ENCODE data around the gene HTR2B. TPM values are rescaled to one million over a fixed set of nuclear protein-coding genes. Genes with fewer than 3 reads are reported as not detected.
"Not testable (repeated sequence)": the region's sequence is repeated elsewhere in the genome, so short reads cannot be mapped to it uniquely, and the experiment has no call there.

The HTR2B gene
- total RNA-seq, 1 experiment from 2014 or later = 0.52 TPM

GRCh38 chr2:231093933-231094332 lies 30.9 kb downstream of the HTR2B start:
- no peak for DNase-seq (ENCODE audit: low read depth)

DNA sequence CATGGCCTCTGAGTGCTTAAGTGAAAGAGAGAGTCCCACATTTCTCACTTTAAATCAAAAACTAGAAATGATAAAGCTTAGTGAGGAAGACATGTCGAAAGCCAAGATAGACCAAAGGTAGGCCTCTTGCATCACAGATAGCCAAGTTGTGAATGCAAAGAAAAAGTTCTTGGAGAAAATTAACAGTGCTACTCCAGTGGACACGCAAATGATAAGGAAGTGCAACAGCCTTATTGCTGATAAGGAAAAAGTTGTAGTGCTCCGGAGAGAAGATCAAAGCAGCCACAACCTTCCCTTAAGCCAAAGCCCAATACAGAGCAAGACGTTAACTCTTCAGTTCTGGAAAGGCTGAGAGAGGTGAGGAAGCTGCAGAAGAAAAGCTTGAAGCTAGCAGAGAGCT lies 36.1 kb downstream of the HTR2B start:
- DNase-seq (ENCODE audit: low read depth) = no peak

GRCh38 chr2:231084565-231084964 lies 40.3 kb downstream of the HTR2B start:
- DNase-seq (ENCODE audit: low read depth) = no peak

DNA sequence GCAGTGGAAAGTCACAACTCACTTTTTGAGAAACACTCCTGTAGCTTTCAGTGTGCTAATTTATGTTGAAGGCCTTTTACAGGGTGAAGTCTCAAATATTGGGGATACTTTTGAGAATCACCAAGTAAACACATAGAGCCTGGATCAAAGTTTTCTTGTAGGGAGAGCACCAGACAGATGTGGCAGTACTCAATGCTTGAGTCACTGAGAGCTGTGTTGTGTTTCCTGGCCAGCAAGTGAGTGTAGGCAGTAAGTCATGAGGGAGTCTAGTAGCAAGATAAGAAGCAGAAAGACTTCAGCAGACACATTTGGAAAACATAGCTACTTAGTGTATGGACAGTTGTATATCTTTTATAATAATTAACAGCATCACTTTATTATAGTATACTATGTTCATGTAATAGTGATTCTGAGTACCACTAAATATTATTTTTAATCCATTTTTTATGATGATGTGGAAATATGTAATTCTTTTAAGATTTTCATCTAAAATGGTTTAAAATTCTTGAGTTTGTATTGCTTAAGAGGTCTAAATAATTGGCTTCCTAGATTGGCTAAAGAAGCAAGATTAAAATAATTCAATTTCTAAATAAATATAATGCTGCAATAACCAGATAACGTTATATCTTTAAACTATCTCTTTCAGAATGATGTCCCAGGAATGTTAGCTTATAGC lies 55.3 kb downstream of the HTR2B start:
- no peak for DNase-seq (ENCODE audit: low read depth)

DNA sequence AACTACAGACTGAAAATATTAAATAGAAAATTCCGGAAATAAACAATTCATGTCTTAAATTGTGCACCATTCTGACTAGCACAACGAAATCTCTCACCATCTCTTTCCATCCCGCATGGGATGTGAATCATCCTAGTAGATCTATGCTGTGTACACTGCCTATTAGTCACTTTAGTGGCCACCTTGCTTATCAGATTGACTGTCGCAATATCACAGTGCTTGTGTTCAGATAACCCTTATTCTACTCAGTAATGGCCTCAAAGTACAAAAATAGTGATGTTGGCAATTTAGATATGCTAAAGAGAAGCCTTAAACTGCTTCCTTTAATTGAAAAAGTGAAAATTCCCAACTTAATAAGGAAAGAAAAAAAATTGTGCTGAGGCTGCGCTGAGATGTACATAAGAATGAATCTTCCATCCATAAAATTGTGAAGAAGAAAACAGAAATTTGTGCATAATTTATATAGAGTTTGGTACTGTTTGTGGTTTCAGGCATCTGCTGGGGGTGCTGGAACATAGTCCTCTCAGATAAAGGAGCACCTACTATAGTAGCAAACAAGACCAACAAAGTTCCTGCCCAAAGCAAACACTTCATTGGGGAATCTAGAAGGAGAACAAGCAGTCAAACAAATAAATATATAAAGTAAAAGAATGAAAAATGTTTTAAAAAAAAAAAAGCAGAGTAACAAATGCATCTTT lies 56.2 kb downstream of the HTR2B start:
- peak; percentile 22 for DNase-seq (ENCODE audit: low read depth)

GRCh38 chr2:231067531-231067930 lies 57.3 kb downstream of the HTR2B start:
- not testable (repeated sequence) for DNase-seq (ENCODE audit: low read depth)

- no peak for DNase-seq (ENCODE audit: low read depth)
These were observed 58.9 kb downstream of the HTR2B start for GRCh38 chr2:231065966-231066365.

DNA sequence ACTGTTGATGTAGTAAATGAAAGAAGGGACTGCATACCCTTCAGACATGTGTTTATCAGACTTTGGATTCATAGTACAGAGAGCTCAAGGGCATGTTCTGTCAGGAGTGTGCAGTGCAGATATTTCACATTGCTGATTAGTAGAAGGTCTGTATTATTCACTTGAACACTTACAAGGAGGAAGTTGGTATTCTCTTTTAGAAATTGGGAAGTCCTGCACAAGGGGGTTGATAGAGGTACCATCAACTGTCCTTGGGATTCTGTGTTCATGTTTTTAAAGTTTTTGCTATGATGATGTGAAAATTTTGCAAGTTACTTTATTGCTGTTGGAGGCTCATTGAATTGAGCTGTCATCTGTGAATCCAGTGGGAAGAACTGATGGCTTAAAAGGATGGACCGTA lies 61.5 kb downstream of the HTR2B start:
- DNase-seq (ENCODE audit: low read depth) = no peak

- no peak for DNase-seq (ENCODE audit: low read depth)
These were observed 62.1 kb downstream of the HTR2B start for GRCh38 chr2:231062776-231063175.

- DNase-seq (ENCODE audit: low read depth) = no peak
These were observed 65.1 kb downstream of the HTR2B start for GRCh38 chr2:231059756-231060155.

GRCh38 chr2:231058761-231059550 lies 65.9 kb downstream of the HTR2B start:
- DNase-seq (ENCODE audit: low read depth) = peak; percentile 29

Other genes starting within 250 kb of the HTR2B start
- gene GPR55, start 199.8 kb downstream of the HTR2B start, total RNA-seq (2014; rRNA removed) = not detected in 2 replicates
- not detected in 2 replicates for gene SPATA3, start 128.9 kb downstream of the HTR2B start, total RNA-seq (2014; rRNA removed)
- gene C2orf72, start 87.5 kb downstream of the HTR2B start, total RNA-seq (2014; rRNA removed) = 0.06 and 0.13 TPM in 2 replicates
- gene PSMD1, start 68.2 kb downstream of the HTR2B start, total RNA-seq (2014; rRNA removed) = 142 and 172 TPM in 2 replicates
- gene ARMC9, start 73.6 kb upstream of the HTR2B start, total RNA-seq (2014; rRNA removed) = 37.7 and 39.8 TPM in 2 replicates